ENCODE results near the gene IP6K2.

- TF ChIP-seq CTCF (IDR thresholded peaks at IDR 0.05 in 8 of 11, conservative IDR thresholded peaks at IDR 0.05 in 3 of 11) (no peak), POLR2AphosphoS5 (IDR thresholded peaks at IDR 0.05) (no peak), POLR2A (IDR thresholded peaks at IDR 0.05) (no peak)
These were observed 39.6 kb upstream of the IP6K2 start for GRCh38 chr3:48756640-48757039.
